Psoas muscle (tissue), 8 donors: ENCODE results near the gene PTPRM. TPM values are rescaled to one million over a fixed set of nuclear protein-coding genes. Genes with fewer than 3 reads are reported as not detected.

Experiments
- ATAC-seq, 4 donors: fragments of 200-7000 bp; cut with Tn5 transposase; one replicate each; pipeline ENCODE4 v1.9.1; 2020; ENCODE audit warnings: moderate library complexity in 3 of 4, mild to moderate bottlenecking in 2 of 4
- DNase-seq, 2 donors: peaks; one replicate each; pipeline ENCODE4 v3.0.0-alpha.2; 2020
- H3K27ac ChIP-seq: fragments of 200-600 bp; one replicate; pipeline ENCODE4 v1.8.0; 2022
- H3K27me3 ChIP-seq, 3 donors: fragments of 200-600 bp in 1 of 3; one replicate each; pipeline versions ENCODE4 v1.6.1 to v1.8.0; 2013 to 2022; ENCODE audit warnings: low read length in 2 of 3, mild to moderate bottlenecking in 2 of 3, moderate library complexity in 1 of 3; ENCODE audit not compliant: insufficient read depth in 3 of 3
- H3K36me3 ChIP-seq, 2 donors: fragments of 200-600 bp in 1 of 2; one replicate each; pipeline versions ENCODE4 v1.6.1 to v1.8.0; 2013 to 2022; ENCODE audit warnings: low read depth in 1 of 2, mild to moderate bottlenecking in 1 of 2, moderate library complexity in 1 of 2; ENCODE audit not compliant: insufficient read depth in 1 of 2
- H3K4me1 ChIP-seq: fragments of 200-600 bp; one replicate; pipeline ENCODE4 v1.8.0; 2022
- H3K4me3 ChIP-seq: fragments of 200-600 bp; one replicate; pipeline ENCODE4 v1.8.0; 2022; ENCODE audit warnings: mild to moderate bottlenecking
- H3K9me3 ChIP-seq: fragments of 200-600 bp; one replicate; pipeline ENCODE4 v1.8.0; 2022
- CTCF ChIP-seq: fragments of 200-600 bp; IDR thresholded peaks from one replicate; pipeline ENCODE4 v1.8.0; 2022; ENCODE audit warnings: antibody characterized with exemption
- WGBS, 3 donors: extraction: QIAGEN DNeasy Blood & Tissue Kit; methylation state at CpG; one replicate each; pipeline versions ENCODE4 v1.1.6 to v1.1.7; 2013; 5-methylcytosine and 5-hydroxymethylcytosine counted together
- intact Hi-C, 2 donors: fragments of 100-400 bp; cut with DNase I; formaldehyde crosslinking; loops; one replicate each; pipeline versions ENCODE4 v1.11.0 to v1.14.2; 2022
- polyA plus RNA-seq, 3 donors: library from polyadenylated mRNA; stranded (reverse); fragments of 200-250 nt; gene quantifications; one replicate each; pipeline ENCODE4 v1.2.3, GENCODE V29; 2013
- total RNA-seq, 4 donors: library from RNA; stranded (reverse); fragmentation: NEBNext Ultra II Directional in 2 of 4; extraction: Animal tissue kit (Norgen Biotek cat#: 25700) in 2 of 4; gene quantifications; one replicate each; pipeline versions ENCODE4 v1.2.1 to v1.2.4, GENCODE V29; 2021 to 2023
- donor health status: healthy with polysubstance abuse.
- donor health status: DM: no; HTN: no; CAD: no; lungs with moderate emphysema.
- donor health status: Bipolar disorder and iron deficiency.
- donor health status: healthy.
- donor health status: DM: yes; HTN: yes; CAD: no.
- donor health status: DM: no; HTN: no; CAD: no.
- donor health status: DM: no; HTN: no; CAD: no.
- donor health status: DM: yes; HTN: yes; CAD: no.

The PTPRM gene
- total and polyA plus RNA-seq, 7 donors, result 27.4 to 78.9 (median 39.0) TPM

DNA sequence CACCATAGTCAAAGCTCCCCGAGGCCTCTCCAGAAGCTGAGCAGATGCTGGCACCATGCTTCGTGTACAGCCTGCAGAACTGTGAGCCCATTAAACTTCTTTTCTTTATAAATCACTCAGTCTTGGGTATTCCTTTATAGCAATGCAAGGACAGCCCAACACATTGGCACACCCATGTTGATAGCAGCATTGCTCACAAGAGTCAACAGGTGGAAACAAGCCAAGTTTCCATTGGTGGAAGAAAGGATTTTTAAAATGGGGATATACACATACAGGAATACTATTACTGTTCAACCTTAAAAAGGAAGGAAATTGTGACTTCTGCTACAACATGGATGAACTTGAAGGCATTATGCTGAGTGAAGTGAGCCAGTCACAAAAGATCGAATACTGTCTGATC is 855.3 kb downstream of the PTPRM start:
- WGBS, 3 donors, result 92 to 94% (median 94%) methylated on average over 3 of the region's 3 CpGs
- Histone ChIP-seq H3K36me3 (no peaks in the 10 kb centered on the region), H3K4me1 (no peaks in the 10 kb centered on the region), H3K9me3 (no peaks in the 10 kb centered on the region), H3K27me3 (peaks cover 0 to 2% (median 0%) of the 10 kb centered on the region in 3 donors), H3K27ac (no peak overlapping the region), H3K4me3 (no peak overlapping the region)
- no peak for TF ChIP-seq CTCF
- DNase-seq (no peak), ATAC-seq (no peak)
- intact Hi-C loops, result no loop called here

GRCh38 chr18:8423051-8423557 is 856.0 kb downstream of the PTPRM start:
- peaks cover 0 to 2% (median 0%) of the 10 kb centered on the region in 3 donors for H3K27me3 ChIP-seq
- 38 to 44% (median 42%) methylated on average over 11 of the region's 11 CpGs for WGBS, 3 donors

DNA sequence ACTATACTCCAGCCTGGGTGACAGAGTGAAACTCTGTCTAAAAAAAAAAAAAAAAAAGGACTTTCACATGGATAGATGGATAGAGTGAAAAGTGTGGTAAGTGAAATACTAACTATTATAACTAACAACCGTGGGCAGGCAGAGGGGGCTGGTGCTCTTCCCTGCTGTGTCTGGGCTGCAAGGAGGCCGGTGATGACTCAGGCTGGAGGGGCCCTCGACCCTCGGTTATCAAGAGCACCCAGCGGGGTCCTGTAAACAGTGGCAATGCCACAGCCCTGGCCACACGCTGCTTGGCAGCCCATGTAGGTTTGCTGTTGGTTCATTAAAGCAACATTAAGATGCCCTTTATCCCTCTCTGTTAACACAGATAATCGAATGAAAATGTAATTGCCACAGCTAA is 857.4 kb downstream of the PTPRM start:
- H3K9me3 ChIP-seq, result no peaks in the 10 kb centered on the region
- DNase-seq (no peak), ATAC-seq (no peak)
- TF ChIP-seq CTCF, result no peak
- no peak overlapping the region for H3K27ac ChIP-seq
- no peaks in the 10 kb centered on the region for H3K4me1 ChIP-seq
- H3K27me3 ChIP-seq, result peaks cover 0 to 2% (median 0%) of the 10 kb centered on the region in 3 donors
- intact Hi-C loops, result no loop called here
- 78 to 83% (median 80%) methylated on average over 7 of the region's 7 CpGs for WGBS, 3 donors
- no peak overlapping the region for H3K4me3 ChIP-seq
- H3K36me3 ChIP-seq, result no peaks in the 10 kb centered on the region

More at GRCh38 chr18:8423051-8423557, 856.0 kb downstream of the PTPRM start:
- Histone ChIP-seq H3K4me3 (no peak overlapping the region), H3K4me1 (no peaks in the 10 kb centered on the region), H3K27ac (no peak overlapping the region), H3K36me3 (no peaks in the 10 kb centered on the region), H3K9me3 (no peaks in the 10 kb centered on the region)
- intact Hi-C loops, result no loop called here
- no peak for ATAC-seq
- no peak for DNase-seq
- TF ChIP-seq CTCF, result no peak

DNA sequence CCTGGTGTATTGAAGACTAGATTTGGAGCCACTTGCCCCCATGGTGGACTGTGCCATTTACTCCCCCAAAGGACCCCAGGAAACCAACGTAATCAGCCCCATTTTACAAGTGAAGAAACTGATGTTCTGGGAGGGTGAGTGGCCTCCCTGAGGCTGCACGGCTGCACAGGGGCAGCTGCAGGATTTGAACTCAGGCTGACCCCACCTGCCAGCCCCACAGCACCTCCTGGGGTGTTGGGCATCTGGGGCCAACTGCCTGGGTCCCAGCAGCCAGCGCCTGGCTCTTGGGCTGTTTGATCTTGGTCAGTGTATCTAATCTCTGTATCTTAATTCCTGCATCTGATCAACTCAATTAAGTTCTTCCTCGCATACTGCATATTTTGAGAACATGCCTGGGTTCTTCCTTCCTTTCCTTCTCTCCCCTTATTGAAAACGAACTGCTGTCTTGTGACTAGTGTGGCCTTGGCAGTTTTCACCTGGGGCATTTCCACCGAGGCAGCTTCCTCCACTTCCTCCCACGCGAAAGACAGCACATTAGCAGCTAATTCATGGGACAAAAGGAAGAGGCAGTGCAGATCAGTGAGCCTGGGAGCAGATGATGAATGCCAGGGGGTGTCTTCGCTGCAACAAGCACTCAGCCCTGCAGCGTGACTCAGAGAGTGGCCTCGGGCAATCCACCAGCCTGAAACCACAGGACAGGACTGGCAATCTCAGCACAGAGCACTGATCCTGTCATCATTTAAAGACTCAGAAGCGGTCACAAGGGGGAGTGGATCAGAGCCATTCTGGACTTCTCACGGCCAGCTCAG is 858.0 kb downstream of the PTPRM start:
- intact Hi-C loops, result no loop called here
- Histone ChIP-seq H3K27ac (no peak overlapping the region), H3K9me3 (no peaks in the 10 kb centered on the region), H3K27me3 (peaks cover 0 to 2% (median 0%) of the 10 kb centered on the region in 3 donors), H3K4me1 (no peaks in the 10 kb centered on the region), H3K36me3 (no peaks in the 10 kb centered on the region), H3K4me3 (no peak overlapping the region)
- no peak for TF ChIP-seq CTCF
- ATAC-seq (no peak), DNase-seq (no peak)
- WGBS, 3 donors, result 64 to 69% (median 64%) methylated on average over 13 of the region's 13 CpGs
